ENCODE data around the gene TMEM245.

- no peak for TF ChIP-seq CTCF (tag by site-specific recombination; IDR thresholded peaks at IDR 0.05)
- TF ChIP-seq REST (tag by site-specific recombination; IDR thresholded peaks at IDR 0.05) = no peak
- TF ChIP-seq ZNF174 (tag by site-specific recombination; IDR thresholded peaks at IDR 0.05) = no peak
- no peak for TF ChIP-seq ZNF501 (tag by site-specific recombination; IDR thresholded peaks at IDR 0.05)
- TF ChIP-seq ZNF513 (tag by site-specific recombination; IDR thresholded peaks at IDR 0.05) = no peak
- TF ChIP-seq ATF2 (tag by site-specific recombination; IDR thresholded peaks at IDR 0.05; ENCODE audit: low read depth) = no peak
- no peak for TF ChIP-seq ZFP3 (tag by site-specific recombination; IDR thresholded peaks at IDR 0.05; ENCODE audit: low read depth)
- no peak for TF ChIP-seq ZXDB (tag by site-specific recombination; IDR thresholded peaks at IDR 0.05)
- no peak for TF ChIP-seq ZNF596 (tag by site-specific recombination; IDR thresholded peaks at IDR 0.05)
- no peak for TF ChIP-seq ZBTB1 (tag by site-specific recombination; IDR thresholded peaks at IDR 0.05)
- TF ChIP-seq SP7 (tag by site-specific recombination; IDR thresholded peaks at IDR 0.05) = no peak
- no peak for TF ChIP-seq ZNF140 (tag by site-specific recombination; IDR thresholded peaks at IDR 0.05)
- TF ChIP-seq PRDM10 (tag by site-specific recombination; IDR thresholded peaks at IDR 0.05) = no peak
- TF ChIP-seq ZNF274 (IDR thresholded peaks at IDR 0.05; ENCODE audit: low read length) = no peak
- TF ChIP-seq ZNF274 (tag by site-specific recombination; IDR thresholded peaks at IDR 0.05; ENCODE audit: borderline replicate concordance) = no peak
These were observed 57.2 kb downstream of the TMEM245 start for GRCh38 chr9:109062543-109062942.
